Calu3 (cell line): ENCODE data around the gene NKAPL. TPM values are rescaled to one million over a fixed set of nuclear protein-coding genes. Genes with fewer than 3 reads are reported as not detected.

ENCODE experiments used
- BruUV-seq: library from RNA; stranded (reverse); fragments of 400-500 nt; replicated peaks from 2 replicates; lab custom pipeline; 2021; lab: Mats Ljungman, UMichigan
- CTCF ChIA-PET: fragments of 300-600 bp; sonication (Branson Sonifier 250); formaldehyde crosslinking; loops from one replicate; lab custom pipeline; 2022; ENCODE audit warnings: antibody characterized with exemption; lab: Charles Lee
- DNase-seq: peaks from one replicate; pipeline ENCODE4 v3.0.0; 2022
- H3K27ac Mint-ChIP-seq: one replicate; pipeline ENCODE4 v1.8.0; 2022; ENCODE audit warnings: mixed read lengths; ENCODE audit not compliant: unreplicated experiment
- H3K27me3 Mint-ChIP-seq: one replicate; pipeline ENCODE4 v1.8.0; 2022; ENCODE audit warnings: mixed read lengths; ENCODE audit not compliant: unreplicated experiment
- H3K36me3 Mint-ChIP-seq: one replicate; pipeline ENCODE4 v1.8.0; 2022; ENCODE audit warnings: mild to moderate bottlenecking, moderate library complexity, mixed read lengths; ENCODE audit not compliant: insufficient read depth, unreplicated experiment
- H3K4me1 Mint-ChIP-seq: one replicate; pipeline ENCODE4 v1.8.0; 2022; ENCODE audit warnings: mild to moderate bottlenecking, low read depth, mixed read lengths; ENCODE audit not compliant: unreplicated experiment
- H3K4me3 Mint-ChIP-seq: one replicate; pipeline ENCODE4 v1.8.0; 2022; ENCODE audit warnings: mild to moderate bottlenecking, low read depth, moderate library complexity, mixed read lengths; ENCODE audit not compliant: unreplicated experiment
- H3K9me3 Mint-ChIP-seq: one replicate; pipeline ENCODE4 v1.8.0; 2022; ENCODE audit warnings: low read depth, mixed read lengths; ENCODE audit not compliant: unreplicated experiment
- intact Hi-C: fragments of 100-400 bp; cut with micrococcal nuclease; formaldehyde crosslinking; loops from one replicate; pipeline ENCODE4 v1.10.0; 2022; ENCODE audit not compliant: unreplicated experiment
- total RNA-seq: library from RNA; stranded (reverse); gene quantifications from 2 replicates; pipeline ENCODE4 v1.2.3, GENCODE V29; 2022
- TF ChIP-seq, protein P1 (sequence below): fragments of 200-600 bp; IDR thresholded peaks from one replicate; pipeline ENCODE4 v1.8.0; 2022; ENCODE audit warnings: antibody characterized with exemption; ENCODE audit not compliant: unreplicated experiment

NKAPL gene
- total RNA-seq, 1 experiment from 2014 or later = not detected

GRCh38 chr6:28212510-28213212 is 46.4 kb upstream of the NKAPL start:
- CTCF ChIA-PET = no interaction called here
- Mint-ChIP-seq H3K27ac (peak overlapping the region; percentile 68), H3K4me3 (peak overlapping the region; percentile 71), H3K36me3 (peaks cover 15% of the 10 kb centered on the region), H3K27me3 (no peaks in the 10 kb centered on the region), H3K4me1 (peaks cover 17% of the 10 kb centered on the region), H3K9me3 (no peaks in the 10 kb centered on the region)
- BruUV-seq = TSS peak; percentile 100
- peak; percentile 90 for DNase-seq
- intact Hi-C loops = loop anchor here (2.0 to 10.0 kb wide), 4 partner anchors 72 to 310 kb away; partner anchors contain the start of gene ZKSCAN8
- TF ChIP-seq, protein P1, sequence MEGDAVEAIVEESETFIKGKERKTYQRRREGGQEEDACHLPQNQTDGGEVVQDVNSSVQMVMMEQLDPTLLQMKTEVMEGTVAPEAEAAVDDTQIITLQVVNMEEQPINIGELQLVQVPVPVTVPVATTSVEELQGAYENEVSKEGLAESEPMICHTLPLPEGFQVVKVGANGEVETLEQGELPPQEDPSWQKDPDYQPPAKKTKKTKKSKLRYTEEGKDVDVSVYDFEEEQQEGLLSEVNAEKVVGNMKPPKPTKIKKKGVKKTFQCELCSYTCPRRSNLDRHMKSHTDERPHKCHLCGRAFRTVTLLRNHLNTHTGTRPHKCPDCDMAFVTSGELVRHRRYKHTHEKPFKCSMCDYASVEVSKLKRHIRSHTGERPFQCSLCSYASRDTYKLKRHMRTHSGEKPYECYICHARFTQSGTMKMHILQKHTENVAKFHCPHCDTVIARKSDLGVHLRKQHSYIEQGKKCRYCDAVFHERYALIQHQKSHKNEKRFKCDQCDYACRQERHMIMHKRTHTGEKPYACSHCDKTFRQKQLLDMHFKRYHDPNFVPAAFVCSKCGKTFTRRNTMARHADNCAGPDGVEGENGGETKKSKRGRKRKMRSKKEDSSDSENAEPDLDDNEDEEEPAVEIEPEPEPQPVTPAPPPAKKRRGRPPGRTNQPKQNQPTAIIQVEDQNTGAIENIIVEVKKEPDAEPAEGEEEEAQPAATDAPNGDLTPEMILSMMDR = no peak

DNA sequence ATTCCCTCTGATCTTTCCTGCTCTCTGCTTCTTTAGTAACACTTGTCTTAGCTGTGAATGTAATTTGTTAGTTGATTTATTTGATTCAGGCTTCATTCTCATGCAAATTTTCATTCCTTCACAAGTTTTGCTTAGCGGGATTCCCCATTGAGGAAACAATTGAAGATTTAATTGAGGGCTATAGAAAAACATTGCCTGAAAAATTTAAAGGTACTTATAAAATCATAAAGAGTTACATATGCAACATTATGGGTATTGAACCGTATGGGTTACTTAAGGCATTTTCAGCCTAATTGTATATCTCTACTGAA is 45.9 kb upstream of the NKAPL start:
- peak overlapping the region; percentile 68 for H3K27ac Mint-ChIP-seq
- peaks cover 17% of the 10 kb centered on the region for H3K4me1 Mint-ChIP-seq
- H3K9me3 Mint-ChIP-seq = no peaks in the 10 kb centered on the region
- no peak for DNase-seq
- no peaks in the 10 kb centered on the region for H3K27me3 Mint-ChIP-seq
- intact Hi-C loops = loop anchor here (2.0 to 10.0 kb wide), 4 partner anchors 72 to 311 kb away; partner anchors contain the start of gene ZKSCAN8
- CTCF ChIA-PET = no interaction called here
- H3K4me3 Mint-ChIP-seq = peak overlapping the region; percentile 71
- TF ChIP-seq, protein P1 = no peak
- BruUV-seq = no TSS peak
- H3K36me3 Mint-ChIP-seq = peaks cover 20% of the 10 kb centered on the region

GRCh38 chr6:28215425-28215824 is 43.7 kb upstream of the NKAPL start:
- no TSS peak for BruUV-seq
- intact Hi-C loops = loop anchor here (10.0 kb wide), 1 partner anchor 201 kb away; no protein-coding TSS in a partner anchor
- Mint-ChIP-seq H3K4me1 (peaks cover 17% of the 10 kb centered on the region), H3K36me3 (peaks cover 30% of the 10 kb centered on the region), H3K27ac (no peak overlapping the region), H3K27me3 (no peaks in the 10 kb centered on the region), H3K4me3 (no peak overlapping the region), H3K9me3 (no peaks in the 10 kb centered on the region)
- TF ChIP-seq, protein P1 = no peak
- no peak for DNase-seq
- CTCF ChIA-PET = interaction anchor here (0.6 kb wide), 1 partner anchor 313 kb away, joined by 3 read pairs; no protein-coding TSS in a partner anchor

- no peak for DNase-seq
- H3K27ac Mint-ChIP-seq = no peak overlapping the region
- H3K4me3 Mint-ChIP-seq = peak overlapping the region; percentile 72
- peaks cover 22% of the 10 kb centered on the region for H3K36me3 Mint-ChIP-seq
- TF ChIP-seq, protein P1 = no peak
- CTCF ChIA-PET = interaction anchor here (0.6 to 0.7 kb wide), 2 partner anchors 19 to 39 kb away, joined by 3 to 4 read pairs; no protein-coding TSS in a partner anchor
- no TSS peak for BruUV-seq
- H3K27me3 Mint-ChIP-seq = no peaks in the 10 kb centered on the region
- H3K9me3 Mint-ChIP-seq = no peaks in the 10 kb centered on the region
- H3K4me1 Mint-ChIP-seq = peaks cover 6% of the 10 kb centered on the region
- intact Hi-C loops = loop anchor here (10.0 kb wide), 1 partner anchor 203 kb away; no protein-coding TSS in a partner anchor
These were observed 41.2 kb upstream of the NKAPL start for GRCh38 chr6:28217890-28218289.
